K562 (cell line): ENCODE results near the gene NEU1. TPM values are rescaled to one million over a fixed set of nuclear protein-coding genes. Genes with fewer than 3 reads are reported as not detected.

Source experiments
- ADNP ChIP-seq: fragments of 200-800 bp; sonication (Bioruptor generic); IDR thresholded peaks from 2 replicates; pipeline ENCODE4 v1.6.1; 2016; ENCODE audit warnings: missing genetic modification characterization, missing compliant biosample characterization
- EGR1 ChIP-seq: fragments of 450-650 bp; conservative IDR thresholded peaks from 2 replicates; pipeline ENCODE4 v1.6.1; 2017; ENCODE audit warnings: mild to moderate bottlenecking
- ESRRA ChIP-seq: fragments of 450-650 bp; IDR thresholded peaks from 2 replicates; pipeline ENCODE4 v1.6.1; 2014; ENCODE audit warnings: low read depth, mild to moderate bottlenecking, moderate library complexity, borderline replicate concordance
- GABPA ChIP-seq: fragments of 200-800 bp; sonication (Bioruptor generic); conservative IDR thresholded peaks from 2 replicates; pipeline ENCODE4 v1.6.1; 2016; ENCODE audit warnings: low read depth, missing genetic modification characterization, missing compliant biosample characterization
- GATAD2A ChIP-seq: fragments of 450-650 bp; IDR thresholded peaks from 2 replicates; pipeline ENCODE4 v1.6.1; 2017
- GTF2F1 ChIP-seq: IDR thresholded peaks from 2 replicates; pipeline ENCODE4 v1.6.1; 2011; ENCODE audit warnings: low read depth, low read length, improper control_type of control experiment
- HIVEP1 ChIP-seq: fragments of 250-450 bp; sonication (Bioruptor Pico); IDR thresholded peaks from 2 replicates; pipeline ENCODE4 v1.4.0; 2020; ENCODE audit warnings: mild to moderate bottlenecking
- HMG20A ChIP-seq: fragments of 450-650 bp; formaldehyde crosslinking; conservative IDR thresholded peaks from 2 replicates; pipeline ENCODE4 v1.4.0; 2020; ENCODE audit warnings: mild to moderate bottlenecking, mixed read lengths
- HMGN3 ChIP-seq: IDR thresholded peaks from 2 replicates; pipeline ENCODE4 v1.6.1; 2011; ENCODE audit warnings: borderline replicate concordance, low read depth, mild to moderate bottlenecking, mixed read lengths, low read length; ENCODE audit not compliant: insufficient read length; ENCODE audit errors: extremely low read depth
- KDM5B ChIP-seq: fragments of 200-600 bp; sonication (generic); IDR thresholded peaks from 2 replicates; pipeline ENCODE4 v1.6.1; 2012; ENCODE audit warnings: low read depth, mild to moderate bottlenecking, moderate library complexity, low read length, control low read depth, inconsistent platforms; ENCODE audit not compliant: insufficient replicate concordance
- NR3C1 ChIP-seq: sonication (generic); formaldehyde crosslinking; IDR thresholded peaks from 2 replicates; pipeline ENCODE4 v1.8.1; 2022; ENCODE audit warnings: missing genetic modification reagents
- POLR2AphosphoS2 ChIP-seq: IDR thresholded peaks from 2 replicates; pipeline ENCODE4 v1.6.1; 2012; ENCODE audit warnings: low read length, improper control_type of control experiment
- RBFOX2 ChIP-seq: fragments of 200-400 bp; formaldehyde crosslinking; IDR thresholded peaks from 2 replicates; pipeline ENCODE4 v1.6.1; 2017; ENCODE audit warnings: low read depth, mild to moderate bottlenecking, low read length, moderate library complexity
- RFX1 ChIP-seq: fragments of 450-650 bp; IDR thresholded peaks from 2 replicates; pipeline ENCODE4 v1.6.1; 2016; ENCODE audit warnings: mild to moderate bottlenecking, moderate library complexity
- SAP30 ChIP-seq: fragments of 200-600 bp; sonication (generic); IDR thresholded peaks from 2 replicates; pipeline ENCODE4 v1.6.1; 2012; ENCODE audit warnings: borderline replicate concordance, low read depth, mild to moderate bottlenecking, moderate library complexity, low read length, control low read depth, inconsistent platforms; ENCODE audit not compliant: insufficient read depth, poor library complexity, severe bottlenecking
- TAL1 ChIP-seq: fragments of 450-650 bp; IDR thresholded peaks from 2 replicates; pipeline ENCODE4 v1.6.1; 2016; ENCODE audit warnings: mild to moderate bottlenecking
- ZKSCAN3 ChIP-seq: fragments of 250-450 bp; sonication (Bioruptor Pico); IDR thresholded peaks from 2 replicates; pipeline ENCODE4 v1.4.0; 2020
- ZNF76 ChIP-seq: fragments of 250-450 bp; sonication (Bioruptor Pico); IDR thresholded peaks from 2 replicates; pipeline ENCODE4 v1.4.0; 2020; ENCODE audit warnings: mild to moderate bottlenecking, moderate library complexity, borderline replicate concordance
- polyA plus RNA-seq, 8 experiments: library from polyadenylated mRNA; depleted of rRNA in 4 of 8; stranded (reverse) in 5 of 8; unstranded in 3 of 8; fragments of >200 nt; fragmentation: Nextera tagmentation in 2 of 8; fragmentation: Illumina TruSeq in 1 of 8; extraction: Ambion mirVana in 2 of 8; extraction: Trizol in 1 of 8; gene quantifications; 2 replicates each; pipeline versions ENCODE4 v1.2.1 to v1.2.3, GENCODE V29; 2011 to 2014; ENCODE audit warnings: inconsistent platforms in 1 of 8, missing spikeins in 1 of 8
- total RNA-seq, 7 experiments: library from RNA; depleted of rRNA in 6 of 7; stranded (reverse); fragments of >200 nt in 6 of 7; fragmentation: Illumina TruSeq in 2 of 7; extraction: Trizol in 2 of 7; gene quantifications; 2 replicates each; pipeline versions ENCODE4 v1.2.1 to v1.2.3, GENCODE V29; 2011 to 2021; ENCODE audit warnings: low replicate concordance in 1 of 7
- TF ChIP-seq, protein P1 (sequence below): fragments of 200-400 bp; formaldehyde crosslinking; IDR thresholded peaks from 2 replicates; pipeline ENCODE4 v1.6.1; 2017; ENCODE audit warnings: mild to moderate bottlenecking, low read depth, low read length, moderate library complexity
- TF ChIP-seq, protein P2 (sequence below), 2 experiments: fragments of 450-650 bp in 1 of 2; IDR thresholded peaks; 2 replicates each; pipeline ENCODE4 v1.6.1; 2011 to 2017; ENCODE audit warnings: low read depth in 2 of 2, antibody characterized with exemption in 1 of 2, borderline replicate concordance in 1 of 2, low read length in 1 of 2, mild to moderate bottlenecking in 1 of 2, mixed read lengths in 1 of 2; ENCODE audit not compliant: control insufficient read depth in 1 of 2
- TF ChIP-seq, protein P3 (sequence below): fragments of 250-450 bp; sonication (Bioruptor Pico); IDR thresholded peaks from 2 replicates; pipeline ENCODE4 v1.5.0; 2022; ENCODE audit warnings: mild to moderate bottlenecking

The NEU1 gene
- total and polyA plus RNA-seq, 9 of the 15 experiments (the other 6 are each of a cell fraction or from before 2014, with no cell fraction given), result 14.8 to 67.8 (median 51.0) TPM

DNA sequence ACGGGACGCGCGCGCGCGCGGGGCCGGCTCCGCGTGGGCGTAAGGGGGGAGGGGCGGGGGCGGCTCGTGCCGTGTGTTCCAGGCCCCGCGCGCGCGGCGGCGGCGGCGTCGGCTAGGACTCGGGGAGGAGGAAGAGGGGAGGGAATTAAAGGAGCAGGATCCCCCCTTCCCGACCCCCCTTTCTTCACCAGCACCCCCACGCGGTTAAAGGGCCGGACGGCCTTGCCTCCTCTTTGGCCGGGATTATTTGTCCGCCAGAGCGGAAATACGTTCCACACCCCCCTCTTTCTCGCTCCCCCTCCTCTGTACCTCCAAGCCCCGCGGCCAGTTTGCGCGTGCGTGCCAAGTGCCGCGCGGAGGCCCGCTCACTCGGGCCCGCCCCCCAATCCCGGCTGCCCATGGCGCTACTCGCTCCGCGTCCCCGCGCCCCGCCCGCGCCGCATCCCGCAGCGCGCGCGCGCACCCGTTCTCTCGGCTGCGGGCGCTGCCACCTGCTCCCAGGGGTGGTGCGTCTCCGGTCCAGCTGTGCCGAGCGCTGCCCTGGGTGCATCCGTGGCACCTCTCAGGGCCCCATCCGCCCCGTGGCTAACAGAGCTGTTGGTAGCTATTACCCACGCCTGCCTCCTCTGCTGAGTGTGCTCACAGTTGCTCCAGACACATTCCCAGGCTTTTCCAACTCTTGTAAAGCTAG lies 39.5 kb upstream of the NEU1 start, which contains the start of gene ZBTB12 (continued):
- TF ChIP-seq HMGN3, result peak; percentile 99
- no peak for TF ChIP-seq RFX1
- no peak for TF ChIP-seq ZKSCAN3
- TF ChIP-seq HIVEP1 (CRISPR knock-in tag), result no peak
- 0 out of 2 replicates have a peak, but pooled peaks have one; percentile 57 for TF ChIP-seq ZNF76 (CRISPR knock-in tag)
- no peak for TF ChIP-seq POLR2AphosphoS2
- TF ChIP-seq EGR1, result peak; percentile 83
- TF ChIP-seq RBFOX2, result peak; percentile 78
- peak; percentile 70 for TF ChIP-seq GABPA
- TF ChIP-seq NR3C1 (CRISPR knock-in tag), result no peak
- TF ChIP-seq ESRRA, result peak; percentile 65
- TF ChIP-seq, protein P1, sequence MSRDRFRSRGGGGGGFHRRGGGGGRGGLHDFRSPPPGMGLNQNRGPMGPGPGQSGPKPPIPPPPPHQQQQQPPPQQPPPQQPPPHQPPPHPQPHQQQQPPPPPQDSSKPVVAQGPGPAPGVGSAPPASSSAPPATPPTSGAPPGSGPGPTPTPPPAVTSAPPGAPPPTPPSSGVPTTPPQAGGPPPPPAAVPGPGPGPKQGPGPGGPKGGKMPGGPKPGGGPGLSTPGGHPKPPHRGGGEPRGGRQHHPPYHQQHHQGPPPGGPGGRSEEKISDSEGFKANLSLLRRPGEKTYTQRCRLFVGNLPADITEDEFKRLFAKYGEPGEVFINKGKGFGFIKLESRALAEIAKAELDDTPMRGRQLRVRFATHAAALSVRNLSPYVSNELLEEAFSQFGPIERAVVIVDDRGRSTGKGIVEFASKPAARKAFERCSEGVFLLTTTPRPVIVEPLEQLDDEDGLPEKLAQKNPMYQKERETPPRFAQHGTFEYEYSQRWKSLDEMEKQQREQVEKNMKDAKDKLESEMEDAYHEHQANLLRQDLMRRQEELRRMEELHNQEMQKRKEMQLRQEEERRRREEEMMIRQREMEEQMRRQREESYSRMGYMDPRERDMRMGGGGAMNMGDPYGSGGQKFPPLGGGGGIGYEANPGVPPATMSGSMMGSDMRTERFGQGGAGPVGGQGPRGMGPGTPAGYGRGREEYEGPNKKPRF, result no peak
- TF ChIP-seq GTF2F1, result no peak
- peak; percentile 40 for TF ChIP-seq SAP30
- TF ChIP-seq, protein P2, sequence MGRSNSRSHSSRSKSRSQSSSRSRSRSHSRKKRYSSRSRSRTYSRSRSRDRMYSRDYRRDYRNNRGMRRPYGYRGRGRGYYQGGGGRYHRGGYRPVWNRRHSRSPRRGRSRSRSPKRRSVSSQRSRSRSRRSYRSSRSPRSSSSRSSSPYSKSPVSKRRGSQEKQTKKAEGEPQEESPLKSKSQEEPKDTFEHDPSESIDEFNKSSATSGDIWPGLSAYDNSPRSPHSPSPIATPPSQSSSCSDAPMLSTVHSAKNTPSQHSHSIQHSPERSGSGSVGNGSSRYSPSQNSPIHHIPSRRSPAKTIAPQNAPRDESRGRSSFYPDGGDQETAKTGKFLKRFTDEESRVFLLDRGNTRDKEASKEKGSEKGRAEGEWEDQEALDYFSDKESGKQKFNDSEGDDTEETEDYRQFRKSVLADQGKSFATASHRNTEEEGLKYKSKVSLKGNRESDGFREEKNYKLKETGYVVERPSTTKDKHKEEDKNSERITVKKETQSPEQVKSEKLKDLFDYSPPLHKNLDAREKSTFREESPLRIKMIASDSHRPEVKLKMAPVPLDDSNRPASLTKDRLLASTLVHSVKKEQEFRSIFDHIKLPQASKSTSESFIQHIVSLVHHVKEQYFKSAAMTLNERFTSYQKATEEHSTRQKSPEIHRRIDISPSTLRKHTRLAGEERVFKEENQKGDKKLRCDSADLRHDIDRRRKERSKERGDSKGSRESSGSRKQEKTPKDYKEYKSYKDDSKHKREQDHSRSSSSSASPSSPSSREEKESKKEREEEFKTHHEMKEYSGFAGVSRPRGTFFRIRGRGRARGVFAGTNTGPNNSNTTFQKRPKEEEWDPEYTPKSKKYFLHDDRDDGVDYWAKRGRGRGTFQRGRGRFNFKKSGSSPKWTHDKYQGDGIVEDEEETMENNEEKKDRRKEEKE (IDR thresholded peaks at IDR 0.05; ENCODE audit: borderline replicate concordance in 1 of 2, control insufficient read depth in 1 of 2, low read depth in 2 of 2, low read length in 1 of 2), result no peak
- no peak for TF ChIP-seq HMG20A
- TF ChIP-seq GATAD2A, result 0 out of 2 replicates have a peak, but pooled peaks have one; percentile 23
- TF ChIP-seq, protein P3, sequence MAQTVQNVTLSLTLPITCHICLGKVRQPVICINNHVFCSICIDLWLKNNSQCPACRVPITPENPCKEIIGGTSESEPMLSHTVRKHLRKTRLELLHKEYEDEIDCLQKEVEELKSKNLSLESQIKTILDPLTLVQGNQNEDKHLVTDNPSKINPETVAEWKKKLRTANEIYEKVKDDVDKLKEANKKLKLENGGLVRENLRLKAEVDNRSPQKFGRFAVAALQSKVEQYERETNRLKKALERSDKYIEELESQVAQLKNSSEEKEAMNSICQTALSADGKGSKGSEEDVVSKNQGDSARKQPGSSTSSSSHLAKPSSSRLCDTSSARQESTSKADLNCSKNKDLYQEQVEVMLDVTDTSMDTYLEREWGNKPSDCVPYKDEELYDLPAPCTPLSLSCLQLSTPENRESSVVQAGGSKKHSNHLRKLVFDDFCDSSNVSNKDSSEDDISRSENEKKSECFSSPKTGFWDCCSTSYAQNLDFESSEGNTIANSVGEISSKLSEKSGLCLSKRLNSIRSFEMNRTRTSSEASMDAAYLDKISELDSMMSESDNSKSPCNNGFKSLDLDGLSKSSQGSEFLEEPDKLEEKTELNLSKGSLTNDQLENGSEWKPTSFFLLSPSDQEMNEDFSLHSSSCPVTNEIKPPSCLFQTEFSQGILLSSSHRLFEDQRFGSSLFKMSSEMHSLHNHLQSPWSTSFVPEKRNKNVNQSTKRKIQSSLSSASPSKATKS (CRISPR knock-in tag), result no peak
- peak; percentile 64 for TF ChIP-seq KDM5B
- TF ChIP-seq TAL1, result no peak
- no peak for TF ChIP-seq ADNP
